K562 (cell line): ENCODE data around the gene SLC12A9. TPM values are rescaled to one million over a fixed set of nuclear protein-coding genes. Genes with fewer than 3 reads are reported as not detected.
A peak's percentile ranks its signal among the peaks of the same experiment; 100 is the strongest.

Experiments used
- ADNP ChIP-seq: fragments of 200-800 bp; sonication (Bioruptor generic); IDR thresholded peaks from 2 replicates; pipeline ENCODE4 v1.6.1; 2016; ENCODE audit warnings: missing genetic modification characterization, missing compliant biosample characterization
- ARID3A ChIP-seq: IDR thresholded peaks from 2 replicates; pipeline ENCODE4 v1.6.1; 2012; ENCODE audit warnings: low read depth, low read length, improper control_type of control experiment, borderline replicate concordance
- BRCA1 ChIP-seq, 2 experiments: fragments of 450-650 bp in 1 of 2; sonication (generic) in 1 of 2; formaldehyde crosslinking in 1 of 2; IDR thresholded peaks; 2 replicates each; pipeline versions ENCODE4 v1.5.0 to v1.6.1; 2017 to 2020; ENCODE audit warnings: mild to moderate bottlenecking in 1 of 2, missing genetic modification reagents in 1 of 2
- BRF2 ChIP-seq: IDR thresholded peaks from 3 replicates; pipeline ENCODE4 v1.6.1; 2011; ENCODE audit warnings: borderline replicate concordance, mild to moderate bottlenecking; ENCODE audit not compliant: insufficient read length, insufficient read depth
- CSDE1 ChIP-seq, 2 experiments: fragments of 450-650 bp; IDR thresholded peaks; 2 replicates each; pipeline ENCODE4 v1.6.1; 2016; ENCODE audit warnings: mild to moderate bottlenecking in 1 of 2
- E2F3 ChIP-seq: fragments of 250-450 bp; sonication (Bioruptor Pico); IDR thresholded peaks from 2 replicates; pipeline ENCODE4 v1.4.0; 2020; ENCODE audit warnings: mild to moderate bottlenecking
- ETV1 ChIP-seq: fragments of 450-650 bp; conservative IDR thresholded peaks from 2 replicates; pipeline ENCODE4 v1.6.1; 2016; ENCODE audit warnings: missing genetic modification characterization, control low read depth, low read depth, missing compliant biosample characterization
- RBM17 ChIP-seq: fragments of 200-400 bp; formaldehyde crosslinking; IDR thresholded peaks from 2 replicates; pipeline ENCODE4 v1.6.1; 2017; ENCODE audit warnings: low read depth, mild to moderate bottlenecking, low read length, borderline replicate concordance
- SMAD2 ChIP-seq: fragments of 150-350 bp; IDR thresholded peaks from 2 replicates; pipeline ENCODE4 v1.6.1; 2014; ENCODE audit warnings: low read depth, mild to moderate bottlenecking, low read length
- TCF3 ChIP-seq: sonication (generic); formaldehyde crosslinking; IDR thresholded peaks from 2 replicates; pipeline ENCODE4 v1.4.0; 2020; ENCODE audit warnings: mild to moderate bottlenecking, missing genetic modification reagents
- TGIF2 ChIP-seq: sonication (generic); formaldehyde crosslinking; IDR thresholded peaks from 2 replicates; pipeline ENCODE4 v1.8.1; 2022; ENCODE audit warnings: mild to moderate bottlenecking, missing genetic modification reagents, moderate library complexity
- ZNF511 ChIP-seq: sonication (generic); formaldehyde crosslinking; IDR thresholded peaks from 2 replicates; pipeline ENCODE4 v1.8.0; 2022; ENCODE audit warnings: mild to moderate bottlenecking, missing genetic modification reagents
- polyA plus RNA-seq, 8 experiments: library from polyadenylated mRNA; depleted of rRNA in 4 of 8; stranded (reverse) in 5 of 8; unstranded in 3 of 8; fragments of >200 nt; fragmentation: Nextera tagmentation in 2 of 8; fragmentation: Illumina TruSeq in 1 of 8; extraction: Ambion mirVana in 2 of 8; extraction: Trizol in 1 of 8; gene quantifications; 2 replicates each; pipeline versions ENCODE4 v1.2.1 to v1.2.3, GENCODE V29; 2011 to 2014; ENCODE audit warnings: inconsistent platforms in 1 of 8, missing spikeins in 1 of 8
- total RNA-seq, 7 experiments: library from RNA; depleted of rRNA in 6 of 7; stranded (reverse); fragments of >200 nt in 6 of 7; fragmentation: Illumina TruSeq in 2 of 7; extraction: Trizol in 2 of 7; gene quantifications; 2 replicates each; pipeline versions ENCODE4 v1.2.1 to v1.2.3, GENCODE V29; 2011 to 2021; ENCODE audit warnings: low replicate concordance in 1 of 7
- TF ChIP-seq, protein P1 (sequence below): IDR thresholded peaks from 2 replicates; pipeline ENCODE4 v1.6.1; 2016; ENCODE audit warnings: missing genetic modification characterization, missing compliant biosample characterization

Gene SLC12A9
- total and polyA plus RNA-seq, 9 of the 15 experiments (the other 6 are each of a cell fraction or from before 2014, with no cell fraction given) = 0.06 to 20.2 (median 10.7) TPM

GRCh38 chr7:100875356-100875751 lies 22.8 kb downstream of the SLC12A9 start (continued):
- TF ChIP-seq ARID3A (no peak), TCF3 (CRISPR knock-in tag) (no peak), ADNP (tag) (no peak), ZNF511 (peak; percentile 46; the same call in 1 of the 2 replicates), BRF2 (no peak), ETV1 (tag) (no peak), SMAD2 (no peak), BRCA1 (IDR thresholded peaks at IDR 0.05) (no peak), BRCA1 (CRISPR knock-in tag; IDR thresholded peaks at IDR 0.05) (no peak), TGIF2 (0 out of 2 replicates have a peak, but pooled peaks have one; percentile 24), RBM17 (no peak), E2F3 (peak; percentile 66; the same call in 1 of the 2 replicates), CSDE1 (IDR thresholded peaks at IDR 0.05) (peak in 1 of 2 experiments; percentile 37; a peak in 1 of 4 replicates)
- TF ChIP-seq, protein P1, sequence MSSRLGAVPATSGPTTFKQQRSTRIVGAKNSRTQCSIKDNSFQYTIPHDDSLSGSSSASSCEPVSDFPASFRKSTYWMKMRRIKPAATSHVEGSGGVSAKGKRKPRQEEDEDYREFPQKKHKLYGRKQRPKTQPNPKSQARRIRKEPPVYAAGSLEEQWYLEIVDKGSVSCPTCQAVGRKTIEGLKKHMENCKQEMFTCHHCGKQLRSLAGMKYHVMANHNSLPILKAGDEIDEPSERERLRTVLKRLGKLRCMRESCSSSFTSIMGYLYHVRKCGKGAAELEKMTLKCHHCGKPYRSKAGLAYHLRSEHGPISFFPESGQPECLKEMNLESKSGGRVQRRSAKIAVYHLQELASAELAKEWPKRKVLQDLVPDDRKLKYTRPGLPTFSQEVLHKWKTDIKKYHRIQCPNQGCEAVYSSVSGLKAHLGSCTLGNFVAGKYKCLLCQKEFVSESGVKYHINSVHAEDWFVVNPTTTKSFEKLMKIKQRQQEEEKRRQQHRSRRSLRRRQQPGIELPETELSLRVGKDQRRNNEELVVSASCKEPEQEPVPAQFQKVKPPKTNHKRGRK (tag) = no peak
